BLaER1 treated with 17β-estradiol and CSF1 and Interleukin-3, amounts not matched to agents 10 nM and 100 nM (cell line): ENCODE measurements around the gene PLEK.

Experiments
- H3K27ac ChIP-seq, 11 experiments: shearing (Covaris generic); formaldehyde crosslinking; 2 replicates each; pipeline ENCODE4 v1.8.1; 2022
- H3K27me3 ChIP-seq, 11 experiments: shearing (Covaris generic); formaldehyde crosslinking; 2 replicates each; pipeline ENCODE4 v1.8.1; 2022
- H3K36me3 ChIP-seq, 11 experiments: shearing (Covaris generic); formaldehyde crosslinking; 2 replicates each; pipeline ENCODE4 v1.8.1; 2022
- H3K4me1 ChIP-seq, 10 experiments: shearing (Covaris generic); formaldehyde crosslinking; 2 replicates each; pipeline ENCODE4 v1.8.1; 2022
- H3K4me2 ChIP-seq, 11 experiments: shearing (Covaris generic); formaldehyde crosslinking; 2 replicates each; pipeline ENCODE4 v1.8.1; 2022
- H3K4me3 ChIP-seq, 10 experiments: shearing (Covaris generic); formaldehyde crosslinking; 2 replicates each; pipeline ENCODE4 v1.8.1; 2022
- H3K9ac ChIP-seq, 11 experiments: shearing (Covaris generic); formaldehyde crosslinking; 2 replicates each; pipeline ENCODE4 v1.8.1; 2022
- H3K9me3 ChIP-seq, 11 experiments: shearing (Covaris generic); formaldehyde crosslinking; replicated peaks in 1 of 11; 2 replicates each; pipeline ENCODE4 v1.8.1; 2022
- H4K20me1 ChIP-seq, 11 experiments: shearing (Covaris generic); formaldehyde crosslinking; 2 replicates each; pipeline ENCODE4 v1.8.1; 2022
- Cebpa-rat ChIP-seq, 11 experiments: shearing (Covaris generic); IDR thresholded peaks; 2 replicates each; pipeline ENCODE4 v1.8.1; 2022

The PLEK gene

GRCh38 chr2:68384485-68385107 lies 19.5 kb downstream of the PLEK start:
- peaks cover 0 to 27% (median 0%) of the 10 kb centered on the region in 11 experiments; a peak in 10 of 22 replicates for H3K9me3 ChIP-seq
- no peaks in the 10 kb centered on the region for H3K27me3 ChIP-seq
- peaks cover 82 to 99% (median 91%) of the 10 kb centered on the region in 11 experiments for H3K36me3 ChIP-seq
- peak overlapping the region; percentile 48 to 93 (median 86); a peak in 21 of 22 replicates for H3K27ac ChIP-seq
- H3K4me3 ChIP-seq: peak overlapping the region in 4 of 10 experiments; percentile 1 to 19 (median 7); a peak in 2 of 20 replicates
- H4K20me1 ChIP-seq: peaks cover 0 to 100% (median 57%) of the 10 kb centered on the region in 11 experiments; a peak in 19 of 22 replicates
- TF ChIP-seq Cebpa-rat (IDR thresholded peaks at IDR 0.05): no peak
- H3K9ac ChIP-seq: peak overlapping the region; percentile 13 to 79 (median 48); a peak in 18 of 22 replicates
- H3K4me2 ChIP-seq: peak overlapping the region; percentile 70 to 94 (median 83)
- peaks cover 75 to 100% (median 96%) of the 10 kb centered on the region in 10 experiments for H3K4me1 ChIP-seq

DNA sequence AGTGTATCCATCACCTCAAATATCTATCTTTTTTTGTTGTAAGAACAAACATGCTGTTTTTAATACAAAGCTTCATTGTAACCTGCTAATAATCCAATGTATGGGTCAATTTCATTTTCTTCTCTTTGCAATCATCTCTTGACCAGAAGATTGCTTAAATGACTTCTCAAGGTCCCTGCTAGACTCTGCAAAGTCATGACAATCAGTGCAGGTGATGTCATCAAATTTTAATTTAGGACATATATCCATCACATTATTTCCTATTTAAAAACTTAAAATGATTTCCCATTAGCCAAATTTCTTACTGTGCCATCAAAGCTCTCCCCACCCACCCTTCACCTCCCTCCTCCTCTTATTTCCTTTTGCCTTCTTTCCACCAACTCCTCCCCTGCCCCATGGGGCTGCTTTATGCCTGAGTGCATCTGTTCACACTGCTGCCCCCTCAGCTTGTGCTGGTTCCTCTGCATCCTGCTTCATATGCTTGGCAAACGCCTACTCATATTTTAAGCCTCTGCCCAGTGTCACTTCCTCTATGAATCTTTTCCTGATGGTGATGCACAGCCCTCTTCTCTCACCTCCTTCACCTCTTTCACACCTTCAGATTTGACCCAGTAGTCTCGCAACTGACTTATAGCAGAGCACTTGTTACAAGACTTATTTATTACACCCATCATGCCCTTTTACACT lies 20.3 kb downstream of the PLEK start:
- peaks cover 82 to 99% (median 91%) of the 10 kb centered on the region in 11 experiments for H3K36me3 ChIP-seq
- H3K4me2 ChIP-seq: peak overlapping the region; percentile 70 to 94 (median 83)
- peak overlapping the region in 10 of 11 experiments; percentile 82 to 93 (median 86); a peak in 20 of 22 replicates for H3K27ac ChIP-seq
- peak overlapping the region in 8 of 11 experiments; percentile 34 to 82 (median 72); a peak in 12 of 22 replicates for H3K9ac ChIP-seq
- TF ChIP-seq Cebpa-rat (IDR thresholded peaks at IDR 0.05): no peak
- peaks cover 83 to 100% (median 100%) of the 10 kb centered on the region in 10 experiments for H3K4me1 ChIP-seq
- no peaks in the 10 kb centered on the region for H3K27me3 ChIP-seq
- peaks cover 0 to 100% (median 49%) of the 10 kb centered on the region in 11 experiments; a peak in 17 of 22 replicates for H4K20me1 ChIP-seq
- H3K9me3 ChIP-seq: peaks cover 0 to 25% (median 0%) of the 10 kb centered on the region in 11 experiments; a peak in 9 of 22 replicates
- peak overlapping the region in 4 of 10 experiments; percentile 26 to 49 (median 40); a peak in 6 of 20 replicates for H3K4me3 ChIP-seq

GRCh38 chr2:68385907-68386287 lies 20.8 kb downstream of the PLEK start:
- Histone ChIP-seq H4K20me1 (peaks cover 0 to 100% (median 44%) of the 10 kb centered on the region in 11 experiments; a peak in 17 of 22 replicates), H3K4me2 (peak overlapping the region; percentile 70 to 94 (median 83)), H3K27ac (peak overlapping the region in 10 of 11 experiments; percentile 82 to 93 (median 86); a peak in 21 of 22 replicates), H3K9me3 (peaks cover 0 to 20% (median 0%) of the 10 kb centered on the region in 11 experiments; a peak in 6 of 22 replicates), H3K4me3 (peak overlapping the region in 6 of 10 experiments; percentile 23 to 49 (median 32); a peak in 8 of 20 replicates), H3K9ac (peak overlapping the region in 10 of 11 experiments; percentile 58 to 82 (median 70); a peak in 16 of 22 replicates), H3K36me3 (peaks cover 82 to 99% (median 91%) of the 10 kb centered on the region in 11 experiments), H3K27me3 (no peaks in the 10 kb centered on the region), H3K4me1 (peaks cover 88 to 100% (median 100%) of the 10 kb centered on the region in 10 experiments)
- no peak for TF ChIP-seq Cebpa-rat (IDR thresholded peaks at IDR 0.05)

DNA sequence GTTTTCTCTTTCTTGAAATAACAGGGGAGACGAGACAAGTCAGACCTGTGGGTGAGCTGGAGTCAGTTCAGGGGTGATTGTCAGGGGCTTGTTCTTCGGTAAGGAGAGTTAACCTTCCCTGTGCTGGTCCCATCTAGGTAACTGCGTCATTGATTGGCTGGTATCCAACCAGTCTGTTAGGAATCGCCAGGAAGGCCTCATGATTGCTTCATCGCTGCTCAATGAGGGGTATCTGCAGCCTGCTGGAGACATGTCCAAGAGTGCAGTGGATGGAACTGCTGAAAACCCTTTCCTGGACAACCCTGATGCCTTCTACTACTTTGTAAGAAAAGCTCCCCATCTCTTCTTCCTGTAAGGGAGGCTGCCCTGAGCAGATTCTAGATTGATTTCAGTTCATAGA lies 21.3 kb downstream of the PLEK start:
- peak overlapping the region; percentile 70 to 94 (median 83) for H3K4me2 ChIP-seq
- no peaks in the 10 kb centered on the region for H3K27me3 ChIP-seq
- H4K20me1 ChIP-seq: peaks cover 0 to 100% (median 44%) of the 10 kb centered on the region in 11 experiments; a peak in 17 of 22 replicates
- H3K9me3 ChIP-seq: peaks cover 0 to 15% (median 0%) of the 10 kb centered on the region in 11 experiments; a peak in 6 of 22 replicates
- H3K4me3 ChIP-seq: peak overlapping the region in 7 of 10 experiments; percentile 23 to 49 (median 32); a peak in 11 of 20 replicates
- peak overlapping the region in 10 of 11 experiments; percentile 82 to 93 (median 86); a peak in 21 of 22 replicates for H3K27ac ChIP-seq
- H3K36me3 ChIP-seq: peaks cover 82 to 99% (median 91%) of the 10 kb centered on the region in 11 experiments
- peak in 3 of 11 experiments; percentile 37 to 49 (median 41); a peak in 4 of 22 replicates for TF ChIP-seq Cebpa-rat (IDR thresholded peaks at IDR 0.05)
- peak overlapping the region in 10 of 11 experiments; percentile 58 to 82 (median 70); a peak in 19 of 22 replicates for H3K9ac ChIP-seq
- H3K4me1 ChIP-seq: peaks cover 93 to 100% (median 100%) of the 10 kb centered on the region in 10 experiments

- Histone ChIP-seq H3K27me3 (no peaks in the 10 kb centered on the region), H3K4me2 (peak overlapping the region; percentile 70 to 94 (median 83)), H3K36me3 (peaks cover 82 to 99% (median 91%) of the 10 kb centered on the region in 11 experiments), H3K27ac (peak overlapping the region; percentile 43 to 93 (median 86); a peak in 21 of 22 replicates), H3K9me3 (peaks cover 0 to 15% (median 0%) of the 10 kb centered on the region in 11 experiments; a peak in 5 of 22 replicates), H3K4me3 (peak overlapping the region in 8 of 10 experiments; percentile 17 to 52 (median 34); a peak in 14 of 20 replicates), H4K20me1 (peaks cover 0 to 100% (median 42%) of the 10 kb centered on the region in 11 experiments; a peak in 15 of 22 replicates), H3K9ac (peak overlapping the region in 10 of 11 experiments; percentile 58 to 82 (median 70); a peak in 19 of 22 replicates), H3K4me1 (peaks cover 94 to 100% (median 99%) of the 10 kb centered on the region in 10 experiments)
- TF ChIP-seq Cebpa-rat (IDR thresholded peaks at IDR 0.05): peak in 6 of 11 experiments; percentile 42 to 81 (median 70); a peak in 10 of 22 replicates
Measured at GRCh38 chr2:68387408-68388350, 22.6 kb downstream of the PLEK start.

- Histone ChIP-seq H3K27me3 (no peaks in the 10 kb centered on the region), H3K9ac (peak overlapping the region in 10 of 11 experiments; percentile 47 to 82 (median 70); a peak in 17 of 22 replicates), H3K4me3 (peak overlapping the region in 8 of 10 experiments; percentile 10 to 52 (median 34); a peak in 14 of 20 replicates), H3K36me3 (peaks cover 82 to 99% (median 91%) of the 10 kb centered on the region in 11 experiments), H3K4me1 (peaks cover 87 to 100% (median 95%) of the 10 kb centered on the region in 10 experiments), H3K4me2 (peak overlapping the region; percentile 70 to 94 (median 83)), H3K9me3 (peaks cover 0 to 15% (median 0%) of the 10 kb centered on the region in 11 experiments; a peak in 7 of 22 replicates), H4K20me1 (peaks cover 0 to 100% (median 37%) of the 10 kb centered on the region in 11 experiments; a peak in 15 of 22 replicates), H3K27ac (peak overlapping the region; percentile 27 to 93 (median 86); a peak in 21 of 22 replicates)
- no peak for TF ChIP-seq Cebpa-rat (IDR thresholded peaks at IDR 0.05)
Measured at GRCh38 chr2:68388358-68388757, 23.3 kb downstream of the PLEK start.

DNA sequence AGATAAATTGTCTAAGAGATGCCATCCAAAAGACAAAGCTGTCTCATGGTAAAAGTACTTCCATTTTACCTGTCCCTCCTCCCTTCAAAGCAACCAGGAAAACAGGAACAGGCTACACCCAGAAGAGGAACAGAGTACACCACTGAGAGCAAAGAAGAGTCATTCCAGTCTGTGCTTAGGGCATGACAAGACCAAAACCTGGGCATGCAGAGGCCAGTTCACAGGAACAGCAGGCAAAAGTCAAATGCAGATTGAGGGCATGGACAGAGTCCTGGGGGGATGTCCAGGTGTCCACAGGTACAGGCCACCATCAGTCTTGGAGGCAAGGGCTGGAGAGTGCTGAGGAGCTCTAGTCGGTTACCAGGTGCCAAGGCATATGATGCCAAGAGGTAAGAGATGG lies 23.7 kb downstream of the PLEK start:
- peak overlapping the region in 8 of 10 experiments; percentile 8 to 52 (median 36); a peak in 13 of 20 replicates for H3K4me3 ChIP-seq
- peak overlapping the region; percentile 70 to 94 (median 83) for H3K4me2 ChIP-seq
- peaks cover 0 to 100% (median 36%) of the 10 kb centered on the region in 11 experiments; a peak in 14 of 22 replicates for H4K20me1 ChIP-seq
- peak overlapping the region in 10 of 11 experiments; percentile 82 to 93 (median 86); a peak in 21 of 22 replicates for H3K27ac ChIP-seq
- H3K9ac ChIP-seq: peak overlapping the region in 7 of 11 experiments; percentile 51 to 82 (median 74); a peak in 11 of 22 replicates
- H3K9me3 ChIP-seq: peaks cover 0 to 15% (median 2%) of the 10 kb centered on the region in 11 experiments; a peak in 10 of 22 replicates
- TF ChIP-seq Cebpa-rat (IDR thresholded peaks at IDR 0.05): no peak
- peaks cover 82 to 99% (median 91%) of the 10 kb centered on the region in 11 experiments for H3K36me3 ChIP-seq
- no peaks in the 10 kb centered on the region for H3K27me3 ChIP-seq
- peaks cover 83 to 100% (median 93%) of the 10 kb centered on the region in 10 experiments for H3K4me1 ChIP-seq
